K562 treated with DMSO at 1 percent for 24 hours (cell line): Measurements from ENCODE around the gene CCL4. TPM values are rescaled to one million over a fixed set of nuclear protein-coding genes. Genes with fewer than 3 reads are reported as not detected.

Experiments used
- total RNA-seq: library from RNA; unstranded; fragments of 300-600 nt; gene quantifications from 2 replicates; pipeline ENCODE4 v1.2.3, GENCODE V29; 2022; ENCODE audit warnings: low read depth; ENCODE audit not compliant: insufficient read depth

The CCL4 gene
- not detected in 2 replicates for total RNA-seq

DNA sequence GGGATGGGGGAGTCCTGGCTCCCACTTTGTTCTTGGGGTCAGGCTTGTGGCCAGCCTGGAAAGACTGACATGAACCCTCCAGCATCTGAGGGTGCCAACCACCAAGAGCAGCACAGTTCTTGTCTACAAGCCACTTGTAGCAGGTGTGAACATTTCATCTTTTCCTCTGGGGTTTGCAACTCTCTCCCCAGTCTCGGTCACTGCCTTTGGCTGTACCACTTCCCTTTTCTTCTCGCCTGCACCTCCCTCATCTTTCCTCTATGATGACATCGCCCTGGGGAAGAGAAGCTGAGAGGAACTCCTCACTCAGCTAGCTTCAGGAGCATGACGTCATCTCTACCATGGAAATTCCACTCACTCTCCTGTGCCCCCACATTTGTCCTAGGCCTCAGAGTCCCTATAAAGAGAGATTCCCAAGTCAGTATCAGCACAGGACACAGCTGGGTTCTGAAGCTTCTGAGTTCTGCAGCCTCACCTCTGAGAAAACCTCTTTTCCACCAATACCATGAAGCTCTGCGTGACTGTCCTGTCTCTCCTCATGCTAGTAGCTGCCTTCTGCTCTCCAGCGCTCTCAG is at the start of gene CCL4:
Gene CCL4 (plus strand): TSS at position 427 of the 575 bp plus-strand sequence. CDS start 79 bp downstream, at position 506.

DNA sequence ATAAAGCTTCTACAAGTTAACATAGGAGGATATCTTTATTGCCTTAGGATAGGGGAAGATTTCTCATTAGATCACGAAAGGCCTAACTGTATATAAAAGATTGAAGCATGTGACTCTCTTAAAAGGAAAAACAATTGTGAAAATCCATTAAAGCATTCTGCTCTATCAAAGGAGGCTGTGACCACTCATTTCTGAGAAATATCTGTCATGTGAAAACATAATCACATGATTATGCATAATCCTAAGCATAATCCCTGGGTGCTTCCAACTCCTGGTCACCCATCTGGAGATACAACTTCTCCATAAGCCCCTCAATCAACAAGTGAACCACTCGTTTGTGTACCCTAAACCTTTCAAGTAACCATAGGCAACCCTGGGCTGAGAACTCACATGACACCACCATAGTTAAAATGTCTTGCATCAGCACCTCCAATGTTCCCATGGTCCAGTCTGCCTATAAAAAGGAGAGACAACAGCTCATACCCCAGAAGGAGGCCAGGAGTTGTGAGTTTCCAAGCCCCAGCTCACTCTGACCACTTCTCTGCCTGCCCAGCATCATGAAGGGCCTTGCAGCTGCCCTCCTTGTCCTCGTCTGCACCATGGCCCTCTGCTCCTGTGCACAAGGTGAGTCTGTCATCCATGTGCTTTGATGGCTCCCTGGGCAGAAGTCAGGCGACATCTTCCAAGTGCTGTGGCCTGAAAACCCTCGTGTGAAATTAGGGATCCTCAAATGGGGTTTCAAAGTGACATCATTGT is 39.7 kb upstream of the CCL4 start, which contains the start of gene CCL18:
Gene CCL18 (plus strand): TSS at position 487 of the 756 bp plus-strand sequence. CDS start 71 bp downstream, at position 558.

DNA sequence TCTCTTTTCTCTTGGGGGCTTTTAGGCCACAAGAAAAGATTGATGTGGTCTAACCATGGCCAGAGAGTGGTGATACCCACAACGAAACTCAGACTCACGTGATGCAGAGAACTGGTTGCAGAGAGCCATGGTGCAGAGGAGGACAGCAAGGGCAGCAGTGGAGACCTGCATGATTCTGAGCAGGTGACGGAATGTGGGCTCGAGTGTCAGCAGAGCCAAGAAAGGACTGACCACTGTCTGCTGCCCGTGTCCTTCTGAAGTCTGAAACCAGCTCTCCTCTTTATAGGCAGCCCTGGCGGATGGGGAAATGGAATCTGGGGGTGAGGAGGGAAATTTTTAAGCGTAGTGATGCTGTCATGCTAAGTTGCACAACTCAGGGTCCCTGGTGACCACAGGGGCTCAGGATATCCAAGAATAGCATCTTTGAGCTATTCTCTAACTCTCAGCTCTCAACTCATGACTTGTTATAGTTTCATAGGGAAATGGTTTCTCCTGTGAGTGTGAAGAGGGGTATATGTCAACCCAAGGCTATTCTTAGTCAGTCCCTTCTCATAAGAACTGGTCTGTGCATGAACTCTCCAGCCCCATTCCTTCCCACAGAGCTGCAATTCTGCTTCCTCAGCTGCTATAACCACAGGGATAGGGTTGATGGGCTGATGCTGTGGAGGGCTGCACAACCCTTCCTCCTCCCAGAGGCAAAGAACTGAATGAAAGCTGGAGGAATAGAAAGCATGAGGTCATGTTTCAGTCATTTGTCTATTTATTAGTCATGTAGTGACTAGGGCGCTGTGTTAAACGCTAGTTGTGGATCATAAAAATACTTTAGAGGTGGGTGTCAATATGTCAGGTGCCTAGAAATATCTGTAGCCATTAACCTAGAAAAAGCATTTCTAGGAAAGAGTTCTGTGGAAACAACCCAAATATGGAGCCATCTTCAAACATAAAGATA is 13.5 kb upstream of the CCL4 start, which contains the start of gene CCL3:
Gene CCL3 (minus strand): TSS at position 256 of the 949 bp plus-strand sequence. CDS start 85 bp downstream, at position 171.

Other genes with a start within 250 kb of the CCL4 start
- not detected in 2 replicates for gene HEATR9, start 234.9 kb upstream of the CCL4 start, total RNA-seq
- 0.53 and 0.67 TPM in 2 replicates for gene CCL5, start 223.5 kb upstream of the CCL4 start, total RNA-seq
- 10.2 and 13.9 TPM in 2 replicates for gene RDM1, start 173.1 kb upstream of the CCL4 start, total RNA-seq
- not detected in 2 replicates for gene LYZL6, start 160.1 kb upstream of the CCL4 start, total RNA-seq
- not detected in 2 replicates for gene CCL16, start 122.3 kb upstream of the CCL4 start, total RNA-seq
- not detected in 2 replicates for gene CCL14, start 117.1 kb upstream of the CCL4 start, total RNA-seq
- not detected in 2 replicates for gene CCL15, start 102.3 kb upstream of the CCL4 start, total RNA-seq
- not detected in 2 replicates for gene CCL23, start 85.9 kb upstream of the CCL4 start, total RNA-seq
- not detected in 2 replicates for gene CCL18, start 39.6 kb upstream of the CCL4 start, total RNA-seq
- not detected in 2 replicates for gene CCL3, start 13.7 kb upstream of the CCL4 start, total RNA-seq
- not detected in 2 replicates for gene TBC1D3B, start 72.8 kb downstream of the CCL4 start, total RNA-seq
- not detected in 2 replicates for gene CCL3L1, start 92.9 kb downstream of the CCL4 start, total RNA-seq
- gene CCL4L2, start 107.2 kb downstream of the CCL4 start, total RNA-seq: not detected in 2 replicates
- gene TBC1D3I, start 160.7 kb downstream of the CCL4 start, total RNA-seq: not detected in 2 replicates
- not detected in 2 replicates for gene TBC1D3G, start 220.1 kb downstream of the CCL4 start, total RNA-seq